Right cardiac atrium (tissue), 5 donors: ENCODE results near the gene MAML2. TPM values are rescaled to one million over a fixed set of nuclear protein-coding genes. Genes with fewer than 3 reads are reported as not detected.

Experiments used
- ATAC-seq, 2 donors: fragments of 200-7000 bp; cut with Tn5 transposase; one replicate each; pipeline versions ENCODE4 v1.8.0 to v1.9.1; 2020; ENCODE audit warnings: moderate library complexity in 2 of 2, mild to moderate bottlenecking in 1 of 2
- DNase-seq, 3 donors: peaks; one replicate each; pipeline ENCODE4 v3.0.0-alpha.2; 2020
- H3K27ac ChIP-seq: one replicate; pipeline ENCODE4 v1.5.1; 2013; ENCODE audit warnings: mild to moderate bottlenecking, low read length, control low read depth, moderate library complexity
- H3K27me3 ChIP-seq: one replicate; pipeline ENCODE4 v1.6.1; 2013; ENCODE audit not compliant: control insufficient read depth, insufficient read depth
- H3K4me1 ChIP-seq: one replicate; pipeline ENCODE4 v1.6.1; 2013; ENCODE audit warnings: low read length; ENCODE audit not compliant: control insufficient read depth, insufficient read depth
- H3K4me3 ChIP-seq: one replicate; pipeline ENCODE4 v1.5.1; 2013; ENCODE audit warnings: low read length, control low read depth
- H3K9me3 ChIP-seq: one replicate; pipeline ENCODE4 v1.6.1; 2013; ENCODE audit warnings: low read length; ENCODE audit not compliant: control insufficient read depth
- WGBS: extraction: QIAGEN DNeasy Blood & Tissue Kit; methylation state at CpG from one replicate; pipeline ENCODE4 v1.1.7; 2013; 5-methylcytosine and 5-hydroxymethylcytosine counted together
- intact Hi-C, 4 donors: fragments of 100-400 bp; cut with DNase I; formaldehyde crosslinking; loops; one replicate each; pipeline versions ENCODE4 v1.11.0 to v1.14.0; 2022 to 2023
- microRNA-seq, 2 donors: library from miRNA; unstranded; fragments of <30 nt; microRNA quantifications; one replicate each; pipeline ENCODE4 v1.2.0, GENCODE V29; 2020 to 2021
- polyA plus RNA-seq: library from polyadenylated mRNA; stranded (reverse); fragments of 200-250 nt; gene quantifications from one replicate; pipeline ENCODE4 v1.2.3, GENCODE V29; 2013
- total RNA-seq, 4 donors: library from RNA; stranded (reverse); fragmentation: NEBNext Ultra II Directional; extraction: Animal tissue kit (Norgen Biotek cat#: 25700); gene quantifications; one replicate each; pipeline ENCODE4 v1.2.1, GENCODE V29; 2021
- donor health status: healthy with polysubstance abuse.
- donor health status: DM: no; HTN: yes; CAD: no.
- donor health status: DM: no; HTN: no; CAD: no.
- donor health status: DM: no; HTN: yes; CAD: no; lungs with severe emphysema.
- donor health status: DM: yes; HTN: yes; CAD: no.

Gene MAML2
- total and polyA plus RNA-seq, 5 donors = 2.7 to 9.9 (median 7.4) TPM

DNA sequence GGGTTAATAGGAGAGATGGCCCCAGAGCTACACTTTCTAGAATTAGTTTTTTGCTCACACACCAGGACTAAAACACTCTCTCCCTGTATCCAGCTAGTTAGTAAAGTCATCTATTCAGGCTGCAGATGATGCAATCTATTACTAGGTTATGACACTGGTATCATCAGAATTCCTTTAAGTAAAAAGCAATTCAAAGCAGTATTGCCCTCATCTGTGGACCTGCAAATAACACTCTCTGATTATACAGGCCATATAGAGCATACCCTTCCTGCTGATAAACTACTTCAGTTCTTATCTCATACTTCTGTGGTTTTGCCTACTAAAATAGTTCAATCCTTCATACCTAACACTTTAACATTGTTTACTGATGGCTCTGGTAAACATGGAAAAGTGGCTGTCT, 405.6 kb downstream of the MAML2 start:
- no peak for DNase-seq
- Histone ChIP-seq H3K27me3 (no peaks in the 10 kb centered on the region), H3K9me3 (no peaks in the 10 kb centered on the region), H3K27ac (no peak overlapping the region), H3K4me3 (no peak overlapping the region), H3K4me1 (no peaks in the 10 kb centered on the region)
- no peak for ATAC-seq
- intact Hi-C loops = no loop called here

DNA sequence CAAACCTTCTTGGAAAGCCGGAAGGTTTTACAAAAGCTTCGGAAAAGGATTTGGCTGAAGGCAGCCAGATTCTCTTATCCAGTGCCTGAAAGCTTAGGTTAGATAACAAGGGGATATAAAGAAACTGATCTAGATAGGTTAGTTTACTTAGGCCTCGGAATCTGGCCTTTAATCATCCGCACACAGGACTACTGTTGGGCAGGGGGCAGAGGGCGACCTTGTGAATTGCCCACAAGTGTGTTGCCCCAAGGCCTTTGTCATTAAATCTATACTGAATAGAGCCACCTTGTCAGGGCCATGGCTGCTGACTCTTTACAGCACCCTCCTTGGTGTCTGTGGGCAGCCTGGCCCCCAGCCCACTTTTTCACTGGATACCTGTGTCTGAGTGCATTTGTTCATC, 409.4 kb downstream of the MAML2 start:
- Histone ChIP-seq H3K4me3 (no peak overlapping the region), H3K4me1 (no peaks in the 10 kb centered on the region), H3K27me3 (no peaks in the 10 kb centered on the region), H3K9me3 (no peaks in the 10 kb centered on the region), H3K27ac (no peak overlapping the region)
- peak in 1 of 3 donors; percentile 44 for DNase-seq
- intact Hi-C loops = no loop called here
- no peak for ATAC-seq
- WGBS = 88% methylated on average over 5 of the region's 5 CpGs

DNA sequence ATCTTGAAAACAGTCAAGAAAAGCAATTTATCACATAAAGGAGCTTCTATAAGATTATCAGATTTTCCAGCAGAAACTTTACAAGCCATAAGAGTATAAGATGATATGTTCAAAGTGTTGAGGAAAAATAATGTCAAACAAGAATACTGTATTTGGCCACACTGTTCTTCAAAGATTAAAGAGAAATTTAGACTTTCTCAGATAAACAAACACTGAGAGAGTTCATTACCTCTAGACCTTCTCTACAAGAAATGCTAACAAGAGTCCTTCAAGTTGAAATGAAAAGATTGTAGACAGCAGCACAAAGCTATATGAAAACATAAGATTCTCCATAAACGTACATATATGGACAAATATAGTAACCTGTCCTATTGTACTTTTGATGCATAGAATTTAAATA, 411.1 kb downstream of the MAML2 start:
- no peaks in the 10 kb centered on the region for H3K9me3 ChIP-seq
- intact Hi-C loops = no loop called here
- H3K4me3 ChIP-seq = no peak overlapping the region
- ATAC-seq = no peak
- H3K27ac ChIP-seq = no peak overlapping the region
- no peaks in the 10 kb centered on the region for H3K4me1 ChIP-seq
- no peak for DNase-seq
- WGBS = 88% methylated on average over 1 of the region's 1 CpG
- no peaks in the 10 kb centered on the region for H3K27me3 ChIP-seq

DNA sequence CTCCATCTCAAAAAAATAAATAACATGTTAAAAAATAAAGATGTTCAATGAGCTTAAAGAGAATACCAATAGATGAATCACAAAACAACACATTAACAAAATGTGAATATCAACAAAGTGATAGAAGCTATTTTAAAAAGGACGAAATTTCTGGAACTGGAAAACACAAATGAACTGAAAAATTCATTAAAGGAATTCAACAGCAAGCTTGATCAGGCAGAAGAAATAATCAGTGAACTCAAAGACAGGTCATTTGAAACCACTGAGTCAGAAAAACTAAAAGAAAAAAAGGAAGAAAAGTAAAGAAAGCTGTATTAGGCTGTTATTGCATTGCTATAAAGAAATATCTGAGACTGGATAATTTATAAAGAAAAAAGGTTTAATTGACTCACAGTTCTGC, 412.0 kb downstream of the MAML2 start:
- intact Hi-C loops = no loop called here
- no peaks in the 10 kb centered on the region for H3K27me3 ChIP-seq
- no peaks in the 10 kb centered on the region for H3K9me3 ChIP-seq
- no peak overlapping the region for H3K27ac ChIP-seq
- WGBS = 79% methylated on average over 1 of the region's 1 CpG
- ATAC-seq = no peak
- no peaks in the 10 kb centered on the region for H3K4me1 ChIP-seq
- no peak for DNase-seq
- H3K4me3 ChIP-seq = no peak overlapping the region

DNA sequence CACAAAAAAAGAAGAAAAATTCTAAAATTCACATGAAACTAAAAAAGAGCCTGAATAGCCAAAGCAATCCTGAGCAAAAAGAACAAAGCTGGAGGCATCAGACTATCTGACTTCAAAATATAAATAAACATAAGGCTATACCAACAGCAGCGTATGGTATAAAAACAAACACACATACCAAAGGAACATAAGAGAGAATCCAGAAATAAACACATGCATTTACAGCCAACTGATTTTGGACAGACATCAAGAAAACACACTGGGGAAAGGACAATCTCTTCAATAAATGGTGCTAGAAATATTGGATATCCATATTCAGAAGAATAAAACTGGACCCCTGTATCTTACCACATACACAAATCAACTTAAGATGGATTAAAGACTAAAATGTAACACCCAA, 416.3 kb downstream of the MAML2 start:
- H3K4me1 ChIP-seq = no peaks in the 10 kb centered on the region
- H3K4me3 ChIP-seq = no peak overlapping the region
- H3K27me3 ChIP-seq = no peaks in the 10 kb centered on the region
- H3K9me3 ChIP-seq = no peaks in the 10 kb centered on the region
- no peak overlapping the region for H3K27ac ChIP-seq
- 60% methylated on average over 1 of the region's 1 CpG for WGBS
- DNase-seq = no peak
- no peak for ATAC-seq
- intact Hi-C loops = no loop called here

Small RNA genes within 50 kb of the gene (microRNA-seq; reads per million reads assigned to microRNA genes)
- 0 reads per million in 2 donors for gene MIR1260B

Other genes with a start within 250 kb of the MAML2 start
- 10 to 100 TPM; 17.2 to 23.1 (median 18.5) TPM for gene CCDC82, start 46.7 kb upstream of the MAML2 start, total RNA-seq
- 23.1 TPM for gene CCDC82, start 46.7 kb upstream of the MAML2 start, polyA plus RNA-seq
- 1 to 10 TPM; 6.8 to 8.5 (median 7.6) TPM for gene JRKL, start 46.8 kb upstream of the MAML2 start, total RNA-seq
- 4.4 TPM for gene JRKL, start 46.8 kb upstream of the MAML2 start, polyA plus RNA-seq